Measurements from ENCODE around the gene GRIK1.

DNA sequence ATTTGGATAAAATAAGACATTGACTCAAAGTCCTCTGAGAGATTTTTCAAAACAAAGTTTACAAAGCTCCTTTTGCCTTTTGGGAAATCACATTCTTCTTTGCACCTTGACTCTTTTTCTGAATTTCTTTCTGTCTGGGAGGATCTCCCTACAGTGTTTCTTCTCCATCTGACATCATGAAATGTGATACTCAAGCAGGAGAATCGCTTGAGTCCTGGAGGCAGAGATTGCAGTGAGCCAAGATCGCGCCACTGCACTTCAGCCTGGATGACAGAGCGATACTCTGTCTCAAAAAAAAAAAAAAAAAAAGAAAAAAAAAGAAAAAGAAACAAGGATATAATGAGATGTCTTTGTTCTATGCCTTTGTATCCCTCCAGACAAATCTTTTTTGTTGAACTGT is 13.3 kb upstream of the GRIK1 start:
- TF ChIP-seq, protein P1, sequence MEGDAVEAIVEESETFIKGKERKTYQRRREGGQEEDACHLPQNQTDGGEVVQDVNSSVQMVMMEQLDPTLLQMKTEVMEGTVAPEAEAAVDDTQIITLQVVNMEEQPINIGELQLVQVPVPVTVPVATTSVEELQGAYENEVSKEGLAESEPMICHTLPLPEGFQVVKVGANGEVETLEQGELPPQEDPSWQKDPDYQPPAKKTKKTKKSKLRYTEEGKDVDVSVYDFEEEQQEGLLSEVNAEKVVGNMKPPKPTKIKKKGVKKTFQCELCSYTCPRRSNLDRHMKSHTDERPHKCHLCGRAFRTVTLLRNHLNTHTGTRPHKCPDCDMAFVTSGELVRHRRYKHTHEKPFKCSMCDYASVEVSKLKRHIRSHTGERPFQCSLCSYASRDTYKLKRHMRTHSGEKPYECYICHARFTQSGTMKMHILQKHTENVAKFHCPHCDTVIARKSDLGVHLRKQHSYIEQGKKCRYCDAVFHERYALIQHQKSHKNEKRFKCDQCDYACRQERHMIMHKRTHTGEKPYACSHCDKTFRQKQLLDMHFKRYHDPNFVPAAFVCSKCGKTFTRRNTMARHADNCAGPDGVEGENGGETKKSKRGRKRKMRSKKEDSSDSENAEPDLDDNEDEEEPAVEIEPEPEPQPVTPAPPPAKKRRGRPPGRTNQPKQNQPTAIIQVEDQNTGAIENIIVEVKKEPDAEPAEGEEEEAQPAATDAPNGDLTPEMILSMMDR (IDR thresholded peaks at IDR 0.05), result no peak
- no peak for TF ChIP-seq POLR2AphosphoS5 (IDR thresholded peaks at IDR 0.05)
